Ovary (tissue), 3 donors: Measurements from ENCODE around the gene METTL26.

Experiments used
- CTCF ChIP-seq, 3 donors: fragments of 450-650 bp in 2 of 3; fragments of 200-600 bp in 1 of 3; IDR thresholded peaks; one replicate each; pipeline versions ENCODE4 v1.5.1 to v1.8.0; 2016 to 2022; ENCODE audit warnings: antibody characterized with exemption in 3 of 3, mild to moderate bottlenecking in 1 of 3
- EP300 ChIP-seq: sonication (generic); formaldehyde crosslinking; IDR thresholded peaks from one replicate; pipeline ENCODE4 v1.6.1; 2017; ENCODE audit warnings: antibody characterized with exemption
- donor health status: DM: no; HTN: no; CAD: no.

GRCh38 chr16:610513-611381 lies 25.4 kb downstream of the METTL26 start:
- TF ChIP-seq CTCF (IDR thresholded peaks at IDR 0.05), result peak in 2 of 3 donors; percentile 32 to 38
- no peak for TF ChIP-seq EP300
